ENCODE results near the gene DNAH6. TPM values are rescaled to one million over a fixed set of nuclear protein-coding genes. Genes with fewer than 3 reads are reported as not detected.

The DNAH6 gene
- total RNA-seq, 1 experiment from 2014 or later: not detected

GRCh38 chr2:84527137-84528129 lies 11.1 kb downstream of the DNAH6 start:
- no TSS peak for BruUV-seq (replicated peaks)
- CTCF ChIA-PET: no interaction called here
- no peak for DNase-seq (ENCODE audit: low spot score)
- Histone ChIP-seq H3K27ac (ENCODE audit: low read depth, low read length, poor library complexity, severe bottlenecking) (no peak overlapping the region), H3K4me3 (ENCODE audit: low read depth, low read length, poor library complexity, severe bottlenecking) (no peak overlapping the region), H3K27me3 (replicated peaks; ENCODE audit: insufficient read depth, low read depth, low read length, poor library complexity) (peaks cover 9% of the 10 kb centered on the region), H3K4me1 (ENCODE audit: insufficient read depth, low read length, poor library complexity, severe bottlenecking) (no peaks in the 10 kb centered on the region), H3K36me3 (ENCODE audit: insufficient read depth, low read length, poor library complexity, severe bottlenecking) (no peaks in the 10 kb centered on the region), H3K9me3 (ENCODE audit: low read depth, low read length, poor library complexity, severe bottlenecking) (no peaks in the 10 kb centered on the region)
- TF ChIP-seq CTCF (conservative IDR thresholded peaks at IDR 0.05; ENCODE audit: low read depth, low read length): no peak
- no peak for TF ChIP-seq EZH2 (IDR thresholded peaks at IDR 0.05; ENCODE audit: borderline replicate concordance, low read depth, low read length, poor library complexity, severe bottlenecking)
- POLR2A ChIA-PET (ENCODE audit: low non-redundant PET): no interaction called here
- intact Hi-C loops (cut with micrococcal nuclease; ENCODE audit: unreplicated experiment): no loop called here

GRCh38 chr2:84532291-84532690 lies 16.0 kb downstream of the DNAH6 start:
- ChIA-PET CTCF (no interaction called here), POLR2A (ENCODE audit: low non-redundant PET) (no interaction called here)
- DNase-seq (ENCODE audit: low spot score): no peak

GRCh38 chr2:84534225-84534624 lies 17.9 kb downstream of the DNAH6 start:
- BruUV-seq (replicated peaks): no TSS peak
- DNase-seq (ENCODE audit: low spot score): no peak
- TF ChIP-seq EZH2 (IDR thresholded peaks at IDR 0.05; ENCODE audit: borderline replicate concordance, low read depth, low read length, poor library complexity, severe bottlenecking) (no peak), CTCF (conservative IDR thresholded peaks at IDR 0.05; ENCODE audit: low read depth, low read length) (no peak)
- H3K36me3 ChIP-seq (ENCODE audit: insufficient read depth, low read length, poor library complexity, severe bottlenecking): no peaks in the 10 kb centered on the region
- H3K4me1 ChIP-seq (ENCODE audit: insufficient read depth, low read length, poor library complexity, severe bottlenecking): no peaks in the 10 kb centered on the region
- no peak overlapping the region for H3K27ac ChIP-seq (ENCODE audit: low read depth, low read length, poor library complexity, severe bottlenecking)
- ChIA-PET POLR2A (ENCODE audit: low non-redundant PET) (no interaction called here), CTCF (no interaction called here)
- H3K4me3 ChIP-seq (ENCODE audit: low read depth, low read length, poor library complexity, severe bottlenecking): no peak overlapping the region
- intact Hi-C loops (cut with micrococcal nuclease; ENCODE audit: unreplicated experiment): no loop called here
- H3K27me3 ChIP-seq (replicated peaks; ENCODE audit: insufficient read depth, low read depth, low read length, poor library complexity): peaks cover 26% of the 10 kb centered on the region
- no peaks in the 10 kb centered on the region for H3K9me3 ChIP-seq (ENCODE audit: low read depth, low read length, poor library complexity, severe bottlenecking)

More at GRCh38 chr2:84532291-84532690, 16.0 kb downstream of the DNAH6 start:
- no peaks in the 10 kb centered on the region for H3K4me1 ChIP-seq (ENCODE audit: insufficient read depth, low read length, poor library complexity, severe bottlenecking)
- intact Hi-C loops (cut with micrococcal nuclease; ENCODE audit: unreplicated experiment): no loop called here
- H3K4me3 ChIP-seq (ENCODE audit: low read depth, low read length, poor library complexity, severe bottlenecking): no peak overlapping the region
- H3K27ac ChIP-seq (ENCODE audit: low read depth, low read length, poor library complexity, severe bottlenecking): no peak overlapping the region
- TF ChIP-seq EZH2 (IDR thresholded peaks at IDR 0.05; ENCODE audit: borderline replicate concordance, low read depth, low read length, poor library complexity, severe bottlenecking) (no peak), CTCF (conservative IDR thresholded peaks at IDR 0.05; ENCODE audit: low read depth, low read length) (no peak)
- H3K9me3 ChIP-seq (ENCODE audit: low read depth, low read length, poor library complexity, severe bottlenecking): no peaks in the 10 kb centered on the region
- peaks cover 26% of the 10 kb centered on the region for H3K27me3 ChIP-seq (replicated peaks; ENCODE audit: insufficient read depth, low read depth, low read length, poor library complexity)
- no peaks in the 10 kb centered on the region for H3K36me3 ChIP-seq (ENCODE audit: insufficient read depth, low read length, poor library complexity, severe bottlenecking)
- BruUV-seq (replicated peaks): no TSS peak
